ENCODE results near the gene LRP4.

The LRP4 gene

DNA sequence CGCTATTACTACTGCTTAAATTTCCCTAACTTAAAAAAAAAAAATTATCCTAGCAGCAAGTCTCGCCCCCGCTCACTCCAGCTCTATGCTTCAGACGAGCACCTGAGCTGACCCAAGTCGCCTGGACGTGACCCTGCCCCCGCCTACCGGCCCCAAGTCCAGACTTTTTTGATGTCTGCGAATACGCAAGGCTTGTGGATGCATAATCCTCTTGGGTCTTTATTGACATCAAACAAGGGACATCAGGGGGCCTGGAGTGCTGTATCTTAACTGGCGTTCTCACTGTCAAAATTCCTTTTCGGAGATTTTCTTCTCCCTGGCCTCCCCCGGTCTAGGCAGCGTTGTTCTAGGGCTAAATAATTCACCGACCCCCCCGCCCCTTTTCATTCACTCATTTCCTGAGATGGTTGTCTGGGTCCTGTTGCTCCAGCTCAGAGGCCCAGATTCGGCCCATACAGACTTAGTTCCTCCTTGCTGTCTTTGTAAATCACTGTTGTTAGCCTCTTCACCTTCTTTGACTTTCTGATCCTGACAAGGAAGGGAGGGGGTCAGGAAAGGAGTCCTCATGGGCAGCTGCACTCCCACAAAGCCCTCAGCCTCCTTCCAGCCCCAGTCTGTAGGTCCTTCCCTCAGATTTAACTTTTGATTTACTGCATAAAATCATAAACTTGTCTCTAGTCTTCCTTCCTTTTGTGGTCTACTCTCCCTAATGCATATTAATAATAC is 601 bp upstream of the LRP4 start:
- no peak for DNase-seq (ENCODE audit: low read depth in 2 of 2)

DNA sequence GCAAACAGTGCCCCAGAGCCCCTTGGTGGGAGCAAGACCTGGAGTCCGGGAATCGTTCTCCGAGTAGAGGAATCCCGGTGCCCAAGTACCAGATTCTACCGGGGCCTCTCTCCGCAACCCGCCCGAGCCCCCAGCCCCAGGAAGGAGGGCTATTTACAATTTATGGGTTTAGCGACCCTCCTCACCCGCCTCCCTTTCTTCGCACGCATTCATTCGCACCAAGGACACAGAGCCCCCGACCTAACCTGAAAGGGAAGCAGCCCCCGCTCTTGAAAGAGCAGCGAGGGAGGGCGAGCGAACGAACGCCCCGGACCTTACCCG is 628 bp downstream of the LRP4 start:
- DNase-seq (ENCODE audit: low read depth in 2 of 2) = no peak

DNA sequence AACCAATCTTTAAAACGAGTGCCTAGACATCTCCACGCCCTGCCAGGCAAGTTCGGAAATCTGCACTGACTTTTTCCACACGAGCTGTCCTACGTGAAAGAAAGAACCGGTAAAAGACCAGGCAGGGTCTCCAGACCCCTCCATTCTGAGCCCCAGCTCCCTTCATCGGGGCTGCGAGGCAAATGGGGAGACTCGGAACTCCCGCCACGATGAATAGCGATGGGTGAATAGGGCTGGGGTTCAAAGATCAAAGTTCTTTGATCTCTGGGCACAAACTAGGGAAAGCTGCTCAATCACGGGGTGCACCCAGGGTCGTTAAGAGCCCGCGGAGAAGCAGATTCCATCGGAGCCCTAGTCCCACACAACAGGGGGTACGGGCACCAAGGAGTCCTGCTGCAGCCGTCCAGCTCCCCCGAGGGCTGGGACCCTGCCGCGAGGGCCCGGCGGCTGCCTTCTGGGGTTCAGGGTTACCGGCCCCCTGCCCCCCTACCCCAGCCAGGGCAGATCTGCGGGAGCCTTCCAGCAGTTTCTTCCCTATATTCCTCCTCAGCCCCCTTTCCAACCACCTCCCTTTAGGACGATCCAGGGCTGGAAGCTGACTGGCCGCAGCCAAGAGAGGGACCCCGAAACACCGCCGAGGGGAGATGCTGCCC is 1.1 kb downstream of the LRP4 start:
- no peak for DNase-seq (ENCODE audit: low read depth in 2 of 2)

DNA sequence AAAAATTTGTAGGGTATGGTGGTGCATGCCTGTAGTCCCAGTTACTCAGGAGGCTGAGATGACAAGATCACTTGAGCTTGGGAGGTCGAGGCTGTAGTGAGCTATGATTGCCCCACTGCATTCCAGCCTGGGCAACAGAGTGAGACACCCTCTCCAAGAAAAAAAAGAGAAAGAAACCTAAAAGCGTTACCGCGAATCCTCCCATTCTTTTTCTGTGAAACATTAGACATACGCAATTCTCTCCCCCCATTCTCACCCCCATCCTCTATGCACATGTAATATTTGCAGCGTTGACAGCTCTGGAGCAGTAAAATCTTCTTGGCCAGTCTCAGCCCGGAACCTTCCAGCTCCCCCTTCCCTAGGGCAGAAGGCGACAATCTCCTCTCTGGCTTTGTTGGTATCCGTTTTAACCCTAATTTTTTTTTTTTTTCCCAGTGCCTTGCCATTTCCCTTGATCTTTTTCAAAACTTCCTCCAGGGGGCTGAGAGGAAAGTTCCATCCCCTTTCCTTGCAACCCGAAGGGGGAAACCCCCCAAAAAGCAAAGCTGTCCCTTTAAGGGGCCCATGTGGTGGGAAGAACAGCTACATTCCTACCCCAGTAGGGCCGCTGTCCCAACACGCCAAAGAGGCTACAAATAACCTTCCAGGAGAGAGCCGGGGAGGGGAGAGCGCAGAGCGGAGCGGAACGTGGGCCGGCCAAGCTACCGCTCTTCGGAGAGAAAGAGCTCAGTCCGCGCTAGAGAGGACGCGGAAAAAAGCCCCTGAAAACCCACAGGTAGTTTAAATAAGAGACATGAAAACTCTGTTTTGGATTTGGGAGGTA is 1.9 kb downstream of the LRP4 start:
- no peak for DNase-seq (ENCODE audit: low read depth in 2 of 2)

DNA sequence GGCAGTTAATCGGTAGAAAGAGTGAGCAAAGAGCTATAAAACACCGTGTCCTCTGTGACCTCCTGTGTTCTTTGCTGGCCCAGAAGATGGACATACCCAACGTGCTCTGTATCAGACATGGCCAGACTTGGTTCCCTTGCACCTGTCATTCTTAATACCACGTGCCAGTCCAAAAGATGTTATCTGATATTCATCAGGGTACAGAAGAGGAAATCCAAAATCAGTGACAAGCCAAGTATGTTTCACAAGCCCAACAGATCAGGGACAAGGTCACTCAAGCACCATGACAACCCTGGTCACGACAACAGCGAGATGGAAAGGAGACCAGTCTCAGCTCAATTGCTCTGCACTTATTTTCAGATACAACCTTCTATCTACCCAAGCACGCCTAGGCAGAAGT is 3.4 kb downstream of the LRP4 start:
- no peak for DNase-seq (ENCODE audit: low read depth in 2 of 2)

DNA sequence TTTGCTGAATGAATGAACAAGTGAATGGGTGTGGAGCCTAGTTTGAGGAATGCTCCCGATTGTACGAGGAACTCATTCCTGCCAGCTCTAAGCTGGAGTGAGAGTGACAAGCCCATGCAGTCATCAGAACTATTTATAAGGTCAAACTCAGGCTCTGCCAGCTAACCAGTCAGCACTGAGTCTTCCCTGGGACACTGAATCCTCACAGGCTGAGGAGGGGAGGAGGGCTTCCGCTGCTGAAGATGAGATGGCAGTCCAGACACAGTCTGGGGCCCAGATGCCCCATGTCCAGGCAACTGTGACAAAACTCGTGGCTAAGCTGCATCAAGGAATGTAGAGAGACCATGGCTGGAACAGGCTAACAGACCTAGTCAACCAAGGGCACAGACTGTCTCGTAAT is 4.0 kb downstream of the LRP4 start:
- DNase-seq (ENCODE audit: low read depth in 2 of 2) = no peak

DNA sequence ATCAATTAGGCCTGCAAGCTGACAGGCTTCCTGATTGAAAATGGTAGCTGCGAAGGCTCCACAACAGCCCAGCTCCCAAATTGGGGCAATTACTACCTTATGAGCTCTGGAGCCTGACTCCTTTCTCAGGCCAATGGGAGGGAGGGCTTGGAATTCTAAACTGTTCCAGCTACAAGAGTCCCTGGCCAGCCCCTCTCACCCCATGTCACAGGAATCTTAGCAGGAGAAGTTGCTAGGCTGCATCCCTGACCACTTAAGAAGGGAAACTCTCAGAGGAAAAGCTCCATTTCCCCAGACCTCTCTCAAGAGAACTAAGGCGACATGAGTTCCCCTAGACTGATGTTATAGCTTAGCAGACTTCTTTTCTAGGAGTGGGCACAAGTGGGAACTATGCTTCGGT is 4.9 kb downstream of the LRP4 start:
- no peak for DNase-seq (ENCODE audit: low read depth in 2 of 2)

DNA sequence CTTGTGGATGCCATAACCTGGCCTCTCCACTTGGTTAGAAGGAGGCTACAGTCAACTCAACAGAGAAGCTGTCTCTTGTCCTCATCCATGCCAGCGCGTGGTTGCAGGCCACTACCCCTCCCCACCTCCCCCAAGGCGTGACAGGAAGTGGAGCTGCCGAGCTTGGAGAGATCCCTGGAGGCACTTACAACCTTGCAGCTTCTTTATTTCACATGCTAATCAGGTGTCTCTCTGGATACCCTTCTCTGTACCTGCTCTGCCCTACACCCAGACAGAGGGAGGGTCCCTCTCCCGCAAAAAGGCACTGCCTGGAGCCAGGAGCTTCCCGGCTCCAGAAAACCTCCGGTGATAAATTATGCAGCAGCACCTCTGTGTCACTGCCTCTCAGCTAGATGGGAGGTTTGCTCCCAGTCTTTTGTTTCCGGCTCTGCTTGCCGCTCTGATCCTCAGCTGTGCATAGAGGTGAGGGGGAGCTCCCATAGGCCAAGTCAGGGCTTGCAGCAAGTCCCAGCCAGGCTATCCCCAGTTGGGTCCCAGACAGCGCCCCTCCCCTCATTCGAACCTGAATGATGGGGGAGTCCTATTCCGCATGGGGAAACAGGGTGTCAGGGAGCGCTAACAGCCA is 5.7 kb downstream of the LRP4 start:
- no peak for DNase-seq (ENCODE audit: low read depth in 2 of 2)

DNA sequence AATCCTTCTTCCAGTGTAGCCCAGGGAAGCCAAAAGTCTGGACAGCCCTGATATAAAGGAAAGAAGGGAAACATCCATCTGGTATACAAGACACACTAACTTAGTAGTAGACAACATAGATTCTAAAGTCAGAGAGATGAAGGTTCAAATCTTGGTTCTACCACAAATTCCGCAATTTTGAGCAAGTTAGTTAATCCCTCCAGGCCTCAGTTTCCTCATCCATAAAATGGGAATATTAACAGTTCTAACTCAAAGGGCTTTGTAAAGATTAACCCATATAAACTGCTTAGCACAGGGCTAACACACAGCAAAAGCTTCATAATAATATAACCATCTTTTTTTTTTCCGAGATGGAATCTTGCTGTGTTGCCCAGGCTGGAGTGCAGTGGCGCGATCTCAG is 10.7 kb downstream of the LRP4 start:
- DNase-seq (ENCODE audit: low read depth in 2 of 2) = no peak

DNA sequence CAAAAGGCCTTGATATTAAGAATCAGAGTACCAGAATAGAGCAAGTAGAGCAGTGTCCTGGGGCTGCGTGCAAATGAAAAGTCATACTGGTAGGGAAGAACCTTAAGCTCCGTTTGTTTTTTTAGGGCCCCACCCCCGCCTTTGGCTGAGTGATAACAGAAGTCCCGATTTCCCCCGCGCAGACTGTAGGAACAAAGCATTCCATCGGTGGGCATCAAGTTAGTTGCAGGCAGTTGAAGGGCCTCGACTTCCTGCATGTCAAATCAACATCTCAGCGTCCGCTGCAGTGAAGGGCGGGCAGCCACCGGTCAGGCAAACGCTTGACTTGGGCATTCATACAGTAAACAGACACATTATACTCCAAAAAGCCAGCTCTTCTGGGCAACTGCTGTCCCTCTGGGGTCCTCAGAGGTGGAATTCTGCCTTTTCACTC is 11.7 kb downstream of the LRP4 start:
- no peak for DNase-seq (ENCODE audit: low read depth in 2 of 2)

DNA sequence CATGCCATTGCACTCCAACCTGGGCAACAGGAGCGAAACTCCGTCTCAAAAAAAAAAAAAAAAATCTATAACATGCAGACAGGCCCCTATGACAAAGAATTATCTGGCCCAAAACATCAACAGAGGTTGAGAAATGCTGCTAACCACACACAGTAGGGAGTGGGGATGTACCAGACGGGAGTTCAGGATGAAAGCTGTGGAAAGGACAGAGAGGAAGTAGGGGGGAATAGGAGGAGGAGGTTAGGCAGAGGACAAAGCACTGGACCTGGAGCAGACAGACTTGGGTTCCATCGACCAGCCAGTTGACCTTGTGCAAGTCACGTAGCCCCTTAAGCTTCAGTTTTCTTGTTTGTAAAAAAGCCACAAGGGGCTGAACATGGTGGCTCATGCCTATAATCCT is 12.5 kb downstream of the LRP4 start:
- DNase-seq (ENCODE audit: low read depth in 2 of 2) = no peak

DNA sequence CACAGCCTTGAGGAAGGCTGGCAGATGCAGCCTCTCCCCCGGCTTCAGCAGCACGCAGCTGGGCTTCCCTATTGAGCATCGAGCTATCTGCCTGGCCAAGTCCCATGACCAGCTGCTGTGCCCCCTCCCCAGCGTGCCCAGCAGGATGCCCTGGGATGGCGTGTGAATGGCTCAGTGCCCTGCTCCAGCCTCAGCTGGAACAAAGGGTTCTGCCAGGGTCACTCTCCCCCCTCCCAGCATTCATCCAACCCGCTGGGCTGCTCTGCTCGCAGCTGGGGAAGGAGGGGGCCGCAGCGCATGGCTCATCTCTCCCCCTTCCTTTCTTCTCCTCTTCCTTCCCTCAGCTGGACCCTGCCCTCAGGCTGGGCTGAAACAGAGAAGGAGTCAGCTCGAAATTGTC is 14.5 kb downstream of the LRP4 start:
- no peak for DNase-seq (ENCODE audit: low read depth in 2 of 2)

DNA sequence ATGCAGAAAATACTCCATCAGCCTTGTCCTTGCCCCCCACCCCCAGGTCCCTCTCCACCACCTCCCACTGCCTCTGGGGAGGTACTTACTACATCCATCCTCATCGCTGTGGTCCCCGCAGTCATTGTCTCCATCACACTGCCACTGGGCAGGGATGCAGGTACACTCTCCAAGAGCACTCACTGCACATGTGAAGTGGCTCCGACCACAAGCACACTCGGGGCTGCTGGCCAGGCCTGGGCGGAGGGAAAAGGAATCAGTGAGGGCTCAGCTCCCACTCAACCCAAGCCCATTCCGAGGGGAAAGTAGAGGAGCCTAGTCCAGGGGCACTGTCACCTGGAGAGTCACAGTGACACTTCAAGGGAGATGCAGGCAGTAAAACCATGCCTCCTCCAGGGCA is 15.7 kb downstream of the LRP4 start:
- DNase-seq (ENCODE audit: low read depth in 2 of 2) = no peak

DNA sequence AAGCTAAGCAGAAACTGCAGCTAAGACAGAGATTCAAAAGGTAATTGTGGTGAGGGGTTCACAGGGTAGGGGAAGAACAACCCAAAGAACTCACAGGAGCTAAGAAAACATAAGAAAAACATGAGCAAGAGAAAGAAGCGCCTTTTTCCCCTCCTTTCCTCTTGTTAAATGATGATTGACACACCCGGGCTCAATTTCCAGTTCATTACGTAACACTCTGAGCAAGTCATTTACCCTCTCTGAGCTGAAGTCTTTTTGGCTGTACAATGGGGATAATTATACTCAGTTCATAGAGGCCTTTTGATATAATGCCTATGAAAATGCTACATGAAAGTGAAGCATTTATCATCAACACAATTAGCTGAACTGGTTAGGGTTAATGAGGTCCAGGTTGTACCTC is 17.2 kb downstream of the LRP4 start:
- no peak for DNase-seq (ENCODE audit: low read depth in 2 of 2)

DNA sequence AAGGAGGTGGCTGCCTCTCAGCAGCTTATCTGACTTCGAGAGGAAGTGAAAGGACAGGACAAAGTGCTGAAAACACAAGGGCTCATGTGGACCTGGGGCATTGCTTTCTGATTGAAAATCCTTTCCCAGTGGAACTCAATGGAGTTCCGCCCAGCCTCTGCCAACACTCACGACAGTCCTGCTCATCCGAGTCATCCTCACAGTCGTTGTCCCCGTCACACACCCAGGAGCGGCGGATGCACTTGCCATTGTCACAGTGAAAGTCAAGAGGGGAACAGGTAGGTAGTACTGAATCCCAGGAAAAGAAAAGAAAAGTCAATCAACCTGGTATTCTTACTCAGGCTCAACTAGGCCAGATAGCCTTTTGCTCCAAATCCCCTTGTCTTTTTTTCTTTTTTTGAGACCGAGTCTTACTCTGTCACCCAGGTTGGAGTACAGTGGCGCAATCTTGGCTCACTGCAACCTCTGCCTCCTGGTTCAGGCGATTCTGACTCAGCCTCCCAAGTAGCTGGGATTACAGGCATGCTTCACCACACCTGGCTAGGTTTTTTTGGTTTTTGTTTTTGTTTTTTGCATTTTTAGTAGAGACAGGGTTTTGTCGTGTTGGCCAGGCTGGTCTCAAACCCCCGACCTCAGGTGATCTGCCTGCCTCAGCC is 18.1 kb downstream of the LRP4 start:
- DNase-seq (ENCODE audit: low read depth in 2 of 2) = no peak

DNA sequence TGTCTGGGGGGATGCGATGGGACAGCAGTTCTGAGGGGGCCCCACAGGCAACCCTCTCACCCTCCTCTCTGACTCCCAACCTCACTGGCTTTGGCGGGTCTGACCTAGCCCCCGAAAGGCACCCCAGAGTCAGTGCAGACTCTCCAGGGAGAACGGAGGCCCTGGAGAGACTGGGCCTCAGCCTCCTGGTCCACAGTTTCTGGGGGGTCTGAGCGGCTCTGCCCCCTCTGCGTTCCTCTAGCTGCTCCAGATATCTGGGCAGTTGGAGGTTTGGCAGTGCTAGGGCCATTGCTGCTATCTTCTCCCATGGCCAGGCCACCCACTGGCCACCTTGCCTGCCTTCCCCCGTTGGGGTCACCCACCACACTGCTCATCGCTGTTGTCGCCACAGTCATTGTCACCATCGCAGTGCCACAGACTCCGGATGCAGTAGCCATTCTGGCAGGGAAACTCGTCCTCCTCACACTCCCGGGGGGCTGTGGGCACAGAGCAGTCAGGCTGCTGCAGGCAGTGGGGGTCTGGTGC is 18.8 kb downstream of the LRP4 start:
- DNase-seq (ENCODE audit: low read depth in 2 of 2) = no peak

DNA sequence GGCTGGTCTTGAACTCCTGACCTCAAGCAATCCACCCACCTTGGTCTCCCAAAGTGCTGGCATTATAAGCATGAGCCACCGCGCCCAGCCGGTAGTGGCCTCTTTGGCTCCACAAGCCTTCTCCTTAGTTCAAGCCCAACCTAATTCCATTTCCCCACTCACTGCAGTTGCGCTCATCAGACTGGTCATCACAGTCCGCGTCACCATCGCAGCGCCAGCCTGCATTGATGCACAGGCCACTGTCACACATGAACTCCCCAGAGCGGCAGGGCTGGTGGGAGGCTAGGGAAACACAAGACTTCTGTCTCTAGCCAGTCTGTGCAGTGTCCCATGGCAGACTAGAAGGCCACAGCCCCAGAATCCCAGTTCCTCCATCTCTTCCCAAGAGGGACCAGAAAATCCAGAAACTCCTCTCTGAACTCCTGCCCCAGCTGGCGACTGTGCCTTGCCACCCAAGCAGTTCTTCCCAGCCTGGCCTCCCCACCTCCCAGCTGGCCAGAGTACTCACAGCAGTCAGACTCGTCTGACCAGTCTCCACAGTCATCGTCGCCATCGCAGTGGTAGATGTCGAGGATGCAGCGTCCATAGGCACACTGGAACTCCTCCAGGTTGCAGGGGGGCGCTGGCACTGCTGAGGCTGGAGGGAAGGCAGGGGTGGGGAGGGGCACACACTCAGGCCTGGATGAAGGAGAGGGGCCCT is 19.8 kb downstream of the LRP4 start:
- no peak for DNase-seq (ENCODE audit: low read depth in 2 of 2)

DNA sequence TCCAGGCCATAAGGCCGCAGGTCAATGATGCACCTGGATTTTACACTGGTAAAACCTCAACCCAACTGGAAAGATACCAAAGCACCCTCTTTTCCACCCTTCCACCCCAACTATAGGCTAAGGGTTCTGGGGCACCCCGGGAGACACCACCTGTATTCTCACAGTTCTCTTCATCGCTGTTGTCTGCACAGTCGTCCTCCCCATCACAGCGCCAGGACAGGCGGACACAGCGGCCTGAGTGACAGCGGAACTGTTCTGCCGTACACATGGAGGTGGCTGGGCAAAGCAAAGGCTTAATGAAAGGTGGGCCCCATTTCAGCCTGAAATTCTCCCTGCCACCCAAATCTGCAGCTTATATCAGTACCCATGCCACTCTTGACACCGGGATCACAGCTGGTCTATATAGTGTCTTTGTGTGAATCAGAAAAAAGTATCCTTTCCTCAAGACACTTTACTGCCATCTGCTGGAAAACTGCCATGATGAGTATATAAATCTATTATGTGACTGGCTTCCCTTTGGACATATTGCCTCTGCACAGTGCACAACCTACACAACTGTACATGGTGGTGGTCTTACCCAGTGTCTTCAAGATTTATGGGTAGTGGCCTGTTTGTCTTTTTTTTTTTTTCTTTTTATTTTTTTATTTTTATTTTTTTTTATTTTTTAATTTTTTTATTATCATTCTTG is 21.5 kb downstream of the LRP4 start:
- DNase-seq (ENCODE audit: low read depth in 2 of 2) = no peak

DNA sequence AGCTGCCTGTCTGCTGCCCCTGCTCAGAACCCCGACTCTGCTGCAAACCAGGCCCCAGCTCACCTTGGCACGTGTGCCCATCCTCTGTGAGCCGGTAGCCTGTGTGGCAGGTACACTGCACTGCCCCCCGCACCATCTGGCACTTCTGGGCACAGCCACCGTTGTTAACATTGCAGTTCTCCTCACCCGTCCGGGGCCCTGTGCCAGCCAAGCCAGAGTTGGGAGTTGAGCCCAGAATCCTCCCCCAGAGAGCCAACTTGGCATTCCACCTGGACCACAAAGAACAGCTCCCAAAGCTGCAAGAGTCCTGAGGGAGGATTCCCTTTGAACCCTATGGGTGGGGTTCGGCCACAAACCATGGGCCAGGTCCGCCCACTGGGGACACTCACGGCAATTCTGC is 22.5 kb downstream of the LRP4 start:
- DNase-seq (ENCODE audit: low read depth in 2 of 2) = no peak

DNA sequence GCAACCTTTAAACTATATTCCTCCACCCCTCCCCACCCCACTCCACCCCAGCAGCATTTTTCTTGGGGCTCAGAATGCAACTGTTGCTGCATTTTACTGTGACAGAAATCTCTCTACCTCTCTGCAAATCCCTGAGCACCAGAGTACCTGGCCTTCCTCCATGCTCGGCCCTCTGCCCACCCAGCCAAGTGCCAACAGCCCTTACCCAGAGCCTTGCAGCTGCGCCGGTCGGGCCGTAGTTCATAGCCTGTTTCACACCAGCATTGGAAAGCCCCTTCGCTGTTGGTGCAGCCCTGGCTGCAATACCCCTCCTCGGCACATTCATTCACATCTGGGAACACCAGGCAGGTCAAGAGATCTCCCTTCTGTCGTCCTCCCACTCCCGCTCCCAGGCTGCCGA is 23.4 kb downstream of the LRP4 start:
- DNase-seq (ENCODE audit: low read depth in 2 of 2) = no peak

DNA sequence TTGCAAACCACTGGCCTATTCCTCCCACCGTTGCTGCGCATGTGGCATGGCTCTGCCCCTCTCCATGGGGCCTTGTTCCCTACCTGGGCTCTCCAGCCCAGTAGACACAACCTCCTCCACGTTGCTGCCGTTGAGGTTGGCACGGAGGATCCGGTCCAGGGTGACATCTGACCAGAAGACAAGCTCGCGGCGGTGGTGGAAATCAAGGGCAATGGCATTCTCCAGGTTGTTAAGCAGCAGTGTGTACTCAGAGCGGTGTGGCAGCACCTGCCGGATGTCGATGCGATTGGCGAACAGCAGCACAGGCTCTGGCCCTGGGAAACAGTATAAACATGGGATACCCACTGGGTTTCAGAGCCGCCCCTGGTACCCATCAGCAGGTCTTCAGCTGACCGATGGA is 23.8 kb downstream of the LRP4 start:
- no peak for DNase-seq (ENCODE audit: low read depth in 2 of 2)
